Activated gamma-delta T cell (primary cell): Measurements from ENCODE around the gene POLQ.
"Not testable (repeated sequence)": the region's sequence is repeated elsewhere in the genome, so short reads cannot be mapped to it uniquely, and the experiment has no call there.

ENCODE experiments used
- DNase-seq: peaks from one replicate; lab custom pipeline; 2025; lab: John Stamatoyannopoulos, UW
- total RNA-seq, 2 donors: gene quantifications; one replicate each; lab custom pipeline; 2026; lab: John Stamatoyannopoulos, UW

Gene POLQ
- total RNA-seq = 1.4 to 5.1 reads per million in 2 donors

GRCh38 chr3:121545574-121546455 lies at the start of gene POLQ:
TSS of gene POLQ (minus strand) at chr3:121545988. CDS start at chr3:121545877, 111 bp downstream.
- DNase-seq = peak; percentile 32

DNA sequence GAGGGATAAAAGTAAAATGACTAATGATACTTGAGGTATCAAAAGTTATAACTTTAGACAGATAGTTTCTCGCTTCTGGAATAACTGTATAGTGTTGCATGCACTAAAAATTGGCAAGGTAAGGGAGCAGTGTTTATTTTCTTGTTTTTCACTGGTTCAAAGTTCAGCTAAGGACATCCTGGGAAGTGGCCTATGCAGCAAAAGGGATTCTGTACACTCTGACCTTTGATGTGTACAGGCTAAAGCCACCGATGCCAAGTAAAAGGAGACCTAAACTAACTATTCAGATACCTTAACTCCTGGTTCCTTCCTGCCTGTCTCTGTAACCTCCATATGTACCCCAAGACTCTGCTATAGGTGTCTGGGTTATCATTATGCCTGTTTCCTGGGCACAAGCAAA lies 49.1 kb upstream of the POLQ start:
- no peak for DNase-seq

DNA sequence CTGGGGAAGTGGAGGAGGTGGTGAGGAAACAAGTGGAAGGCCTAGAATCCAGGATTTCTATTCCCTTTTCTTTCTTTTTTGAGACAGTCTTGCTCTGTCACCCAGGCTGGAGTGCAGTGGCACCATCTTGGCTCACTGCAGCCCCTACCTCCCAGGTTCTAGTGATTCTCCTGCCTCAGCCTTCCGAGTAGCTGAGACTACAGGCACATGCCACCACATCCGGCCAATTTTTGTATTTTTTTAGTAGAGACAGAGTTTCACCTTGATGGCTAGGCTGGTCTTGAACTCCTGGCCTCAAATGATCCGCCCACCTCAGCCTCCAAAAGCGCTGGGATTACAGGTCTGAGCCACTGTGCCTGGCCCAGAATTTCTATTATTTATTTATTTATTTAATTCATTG lies 48.0 kb upstream of the POLQ start:
- DNase-seq = not testable (repeated sequence)

DNA sequence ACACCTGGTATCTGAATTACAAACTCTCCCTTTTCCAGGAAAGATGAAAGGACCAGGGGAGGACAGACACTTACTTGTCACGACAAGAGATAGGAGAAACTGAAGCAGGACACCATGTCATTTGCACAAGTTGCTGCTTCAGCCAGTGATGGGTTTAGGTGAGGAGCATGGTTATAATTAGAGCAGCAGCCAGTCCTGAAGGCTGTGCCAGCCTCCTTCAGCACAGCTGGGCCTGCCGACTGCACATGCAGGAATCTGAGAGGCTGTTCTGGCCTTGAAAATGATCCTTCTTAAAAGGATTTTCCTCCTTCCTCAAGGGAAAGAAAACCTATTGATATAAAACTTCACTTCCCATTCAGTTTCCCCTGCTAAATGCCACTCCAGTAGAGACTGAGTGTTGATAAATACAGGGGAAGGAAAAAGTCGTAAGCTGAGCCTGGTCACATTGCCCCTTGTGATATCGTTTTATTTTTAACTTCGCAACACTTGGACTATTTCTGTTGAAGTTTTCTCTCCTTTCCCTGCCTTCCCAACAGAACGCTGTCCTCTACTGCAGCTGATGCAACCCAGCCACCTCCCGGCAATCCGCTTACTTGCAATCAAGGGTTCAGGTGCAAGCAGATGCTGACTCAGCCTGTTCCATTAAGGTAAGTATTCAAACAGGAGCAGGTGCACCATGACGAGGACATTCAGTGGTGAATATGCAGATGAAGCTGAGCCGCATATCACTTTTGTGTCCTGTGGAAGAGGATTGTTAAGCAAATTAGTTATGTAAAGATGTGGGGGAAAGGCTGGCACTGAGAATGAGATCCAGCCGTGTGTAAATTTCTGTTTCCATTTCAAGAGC lies 47.3 kb upstream of the POLQ start, which contains the start of gene FBXO40:
Gene FBXO40, plus strand, starts transcription at position 524 of the 847 bp plus-strand sequence. CDS start 27,197 bp downstream, outside the sequence.
- no peak for DNase-seq

- DNase-seq = no peak
Measured at GRCh38 chr3:121584418-121584817, 38.6 kb upstream of the POLQ start.

DNA sequence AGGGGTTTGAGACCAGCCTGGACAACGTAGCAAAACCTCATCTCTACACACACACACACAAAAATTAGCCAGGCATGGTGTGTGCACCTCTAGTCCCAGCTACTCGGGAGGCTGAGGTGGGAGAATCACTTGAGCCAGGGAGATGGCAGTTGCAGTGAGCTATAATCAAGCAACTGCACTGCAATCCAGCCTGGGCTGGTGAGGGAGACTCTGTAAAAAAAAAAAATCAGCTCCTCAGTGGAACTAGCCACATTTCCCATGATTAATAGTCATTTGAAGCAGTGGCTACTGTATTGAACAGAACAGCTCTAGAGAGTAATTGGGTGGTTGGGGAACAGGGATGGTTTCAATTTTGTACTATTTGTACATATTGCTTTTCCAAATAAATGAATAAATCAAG lies 35.9 kb upstream of the POLQ start:
- no peak for DNase-seq

DNA sequence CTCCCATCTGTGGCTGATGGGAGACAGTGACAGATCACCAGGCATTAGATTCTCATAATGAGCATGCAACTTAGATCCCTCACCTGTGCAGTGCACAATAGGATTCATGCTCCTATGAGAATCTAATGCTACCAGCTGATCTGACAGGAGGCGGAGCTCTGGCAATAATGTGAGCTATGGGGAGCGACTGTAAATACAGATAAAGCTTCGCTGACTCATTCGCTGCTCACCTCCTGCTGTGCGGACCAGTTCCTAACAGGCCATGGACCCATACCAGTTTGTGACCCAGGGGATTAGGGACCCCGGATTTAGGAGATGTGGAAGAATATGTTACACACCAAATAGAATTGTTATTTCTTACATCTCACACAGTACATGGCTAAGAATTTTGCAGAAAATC lies 28.7 kb upstream of the POLQ start:
- no peak for DNase-seq

- no peak for DNase-seq
Measured at GRCh38 chr3:121567649-121568048, 21.9 kb upstream of the POLQ start, which contains the start of gene ARGFX. TSS of gene ARGFX (plus strand) at chr3:121567949. CDS start at chr3:121570714, 2,765 bp downstream.

GRCh38 chr3:121566773-121567172 lies 21.0 kb upstream of the POLQ start:
- no peak for DNase-seq

DNA sequence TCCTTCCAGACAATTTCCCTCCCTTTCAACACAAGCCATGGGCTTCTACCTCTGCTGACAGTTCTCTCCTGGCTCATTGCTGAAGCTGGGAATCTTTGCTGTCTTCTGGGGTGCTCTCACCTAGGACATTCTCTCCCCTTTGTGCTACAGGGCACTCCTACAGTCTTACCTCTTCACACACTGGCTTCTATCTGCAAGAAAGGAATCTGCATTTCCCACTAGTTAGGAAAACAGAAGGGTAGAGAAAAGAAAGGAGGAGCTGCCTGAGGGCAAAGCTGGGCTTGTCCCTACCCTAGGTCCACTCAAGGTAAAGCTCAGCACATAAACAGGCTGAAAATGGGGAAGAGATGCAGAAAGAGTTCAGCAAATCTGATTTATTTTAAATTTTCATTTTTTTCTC lies 16.4 kb upstream of the POLQ start:
- DNase-seq = no peak

- no peak for DNase-seq
Measured at GRCh38 chr3:121557426-121557934, 11.7 kb upstream of the POLQ start.

GRCh38 chr3:121552797-121553196 lies 7.0 kb upstream of the POLQ start:
- no peak for DNase-seq

DNA sequence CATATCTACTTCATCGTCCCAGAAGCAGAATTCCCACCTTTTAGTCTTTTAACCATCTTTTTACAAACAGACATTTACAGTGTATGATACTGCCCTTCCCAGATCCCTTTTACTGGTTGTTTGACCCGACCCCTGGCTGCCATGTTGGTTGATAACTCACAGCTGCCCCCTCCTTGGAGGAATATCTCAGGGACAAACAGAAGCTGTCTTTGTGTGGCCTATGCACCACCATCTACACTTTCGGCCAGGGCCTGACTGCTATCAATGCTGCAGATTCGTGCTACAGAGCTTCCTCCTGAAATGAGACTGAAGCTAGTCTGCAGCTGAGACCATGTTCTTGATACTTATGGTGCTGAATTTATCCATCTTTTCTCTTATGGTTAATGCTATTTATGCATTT lies 6.6 kb upstream of the POLQ start:
- no peak for DNase-seq

DNA sequence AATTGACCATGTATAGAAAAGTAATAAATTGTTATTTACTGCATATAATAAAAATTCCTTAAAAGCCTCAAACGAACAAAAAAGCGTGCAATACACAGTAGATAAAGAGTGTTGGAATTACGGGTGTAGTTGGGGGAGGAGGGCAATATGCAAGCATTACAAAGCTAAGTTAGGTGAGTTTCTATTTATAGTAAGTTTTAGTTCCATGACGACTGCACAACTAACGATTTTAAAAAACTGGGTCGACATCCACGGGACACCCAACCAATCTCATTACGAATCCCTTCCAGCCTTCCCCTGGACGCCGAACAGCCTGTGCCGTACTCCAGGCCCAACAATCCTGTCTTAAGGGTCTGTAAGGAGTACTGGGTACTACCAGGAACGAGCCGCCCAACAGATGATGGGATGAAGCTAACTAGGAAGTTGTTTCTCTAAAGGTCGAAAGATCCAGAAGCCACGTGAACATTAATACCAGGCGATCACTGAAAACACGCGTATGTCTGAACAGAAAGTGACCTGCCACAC lies 677 bp downstream of the POLQ start:
- DNase-seq = no peak

DNA sequence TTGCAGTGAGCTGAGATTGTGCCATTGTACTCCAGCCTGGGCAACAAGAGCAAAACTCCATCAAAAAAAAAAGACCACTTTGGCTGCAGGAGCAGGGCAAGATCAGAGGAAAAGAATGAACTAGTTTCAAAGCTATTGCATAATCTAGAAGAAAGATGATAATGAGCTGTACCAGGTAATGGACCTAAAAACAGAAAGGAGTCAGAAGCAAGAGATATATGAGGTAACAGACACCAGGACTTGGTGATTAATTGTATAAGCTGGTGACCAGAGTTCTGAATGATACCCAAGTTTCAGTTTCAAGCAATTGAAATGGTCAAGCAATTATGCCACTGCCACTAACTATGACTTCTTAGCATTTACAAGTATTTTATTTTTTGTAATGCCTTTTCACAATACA lies 2.9 kb downstream of the POLQ start:
- no peak for DNase-seq

DNA sequence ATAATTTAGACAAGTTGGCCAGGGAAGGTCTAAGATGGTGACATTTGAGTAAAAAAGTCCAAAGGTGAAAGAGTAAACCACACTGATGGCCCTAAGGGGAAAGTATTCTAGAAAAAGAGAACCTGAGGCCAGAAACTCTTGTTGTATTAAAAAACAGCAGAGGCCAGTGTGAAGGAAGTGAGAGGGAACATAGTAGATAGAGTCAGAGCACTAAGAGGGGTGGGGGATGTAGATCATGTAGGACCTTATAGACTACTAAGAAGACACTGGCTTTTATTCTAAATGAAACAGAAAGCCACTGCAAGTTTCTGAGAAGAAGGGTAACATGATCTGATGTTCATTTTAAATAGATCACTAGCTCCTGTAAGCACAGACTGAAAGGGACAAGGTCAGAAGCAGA lies 14.5 kb downstream of the POLQ start:
- DNase-seq = no peak

DNA sequence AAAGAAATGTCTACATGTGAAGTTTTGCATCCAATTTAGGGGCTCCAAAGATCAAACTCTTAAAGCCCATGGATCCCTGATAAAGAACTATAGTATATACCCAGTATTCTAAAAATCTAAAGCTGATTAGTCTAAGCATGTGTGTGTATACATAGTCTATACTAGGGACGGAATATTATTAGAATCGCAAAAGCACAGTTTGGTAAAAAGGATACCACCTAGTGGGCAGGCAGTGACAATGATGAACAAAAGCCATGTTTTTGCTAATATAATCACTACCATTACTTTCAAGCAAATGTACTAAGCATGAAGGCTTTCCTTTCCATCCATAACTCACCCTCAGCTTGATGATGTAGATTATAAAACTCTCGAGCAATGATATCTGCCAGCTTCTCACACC lies 16.5 kb downstream of the POLQ start:
- no peak for DNase-seq

DNA sequence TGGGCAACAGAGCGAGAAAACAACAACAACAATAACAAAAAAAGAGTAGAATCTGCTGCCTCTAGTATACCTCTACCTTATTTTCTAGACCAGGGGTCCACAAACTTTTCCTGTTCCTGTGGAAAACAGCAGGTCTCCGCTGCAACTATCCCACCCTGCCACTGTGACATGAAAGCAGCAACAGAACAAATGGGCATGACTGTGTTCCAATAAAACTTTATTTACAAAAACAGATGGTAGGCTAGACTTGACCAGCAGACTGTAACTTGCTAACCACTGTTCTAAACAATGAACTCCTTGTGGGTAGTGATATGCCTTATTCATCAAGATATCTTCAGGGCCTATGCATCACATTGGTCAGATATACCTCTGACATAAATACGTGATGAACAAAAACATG lies 25.3 kb downstream of the POLQ start:
- DNase-seq = no peak

- DNase-seq = no peak
Measured at GRCh38 chr3:121517953-121518655, 27.7 kb downstream of the POLQ start.

DNA sequence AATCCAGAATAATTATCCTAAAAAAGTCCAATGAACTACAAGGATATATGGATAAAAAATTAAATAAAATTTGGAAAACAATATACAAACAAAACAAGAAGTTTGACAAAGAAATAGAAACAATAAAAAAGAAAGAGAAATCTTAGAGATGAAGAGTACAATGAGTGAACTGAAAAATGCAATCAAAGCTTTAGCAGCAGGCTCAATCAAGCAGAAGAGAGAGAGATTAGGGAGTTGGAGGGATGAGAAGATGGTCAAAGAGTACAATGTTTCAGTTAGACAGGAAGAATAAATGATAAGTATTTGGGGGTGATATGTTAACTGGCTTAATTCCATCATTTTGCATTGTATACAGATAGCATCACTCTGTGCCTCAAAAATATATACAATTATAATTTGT lies 29.9 kb downstream of the POLQ start:
- no peak for DNase-seq

DNA sequence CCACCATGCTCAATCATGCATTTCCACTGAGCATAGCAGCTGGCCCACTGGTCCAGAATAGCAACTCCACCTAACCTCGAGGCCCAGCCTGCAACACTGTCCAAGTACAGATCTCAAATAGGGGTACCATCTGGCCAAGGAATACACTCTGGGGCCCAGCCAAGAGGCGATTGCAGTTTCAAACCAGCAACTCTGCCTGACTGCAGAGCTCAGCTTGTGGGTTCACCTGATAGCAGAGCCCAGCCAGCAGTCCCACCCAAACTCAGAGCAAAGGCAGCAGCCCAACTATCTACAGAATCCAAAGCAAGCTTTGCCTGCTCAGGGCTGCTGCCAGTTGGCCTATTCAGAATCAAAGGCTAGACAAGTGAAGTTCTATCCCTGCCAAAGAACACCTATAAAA lies 30.5 kb downstream of the POLQ start:
- DNase-seq = no peak

- no peak for DNase-seq
Measured at GRCh38 chr3:121514496-121514895, 31.3 kb downstream of the POLQ start.
